Omental fat pad (tissue), 4 donors: Measurements from ENCODE around the gene TET2. TPM values are rescaled to one million over a fixed set of nuclear protein-coding genes. Genes with fewer than 3 reads are reported as not detected.

Source experiments
- ATAC-seq: fragments of 150-250 bp; one replicate; pipeline ENCODE4 v1.9.1; 2016; ENCODE audit warnings: mild to moderate bottlenecking, moderate library complexity; ENCODE audit not compliant: low FRiP score
- DNase-seq: peaks from one replicate; pipeline ENCODE4 v3.0.0-alpha.2; 2019; ENCODE audit warnings: low spot score
- total RNA-seq, 4 donors: library from RNA; depleted of rRNA; stranded (reverse); fragments of >200 nt; gene quantifications; one replicate each; pipeline ENCODE4 v1.1.0, GENCODE V29; 2016
- TF ChIP-seq, protein P1 (sequence below), 3 donors: fragments of 450-650 bp; IDR thresholded peaks; one replicate each; pipeline ENCODE4 v1.5.1; 2016 to 2017; ENCODE audit warnings: antibody characterized with exemption in 3 of 3, mild to moderate bottlenecking in 3 of 3, moderate library complexity in 2 of 3

Gene TET2
- total RNA-seq, 4 donors from 2014 or later = 17.7 to 36.7 (median 22.1) TPM

DNA sequence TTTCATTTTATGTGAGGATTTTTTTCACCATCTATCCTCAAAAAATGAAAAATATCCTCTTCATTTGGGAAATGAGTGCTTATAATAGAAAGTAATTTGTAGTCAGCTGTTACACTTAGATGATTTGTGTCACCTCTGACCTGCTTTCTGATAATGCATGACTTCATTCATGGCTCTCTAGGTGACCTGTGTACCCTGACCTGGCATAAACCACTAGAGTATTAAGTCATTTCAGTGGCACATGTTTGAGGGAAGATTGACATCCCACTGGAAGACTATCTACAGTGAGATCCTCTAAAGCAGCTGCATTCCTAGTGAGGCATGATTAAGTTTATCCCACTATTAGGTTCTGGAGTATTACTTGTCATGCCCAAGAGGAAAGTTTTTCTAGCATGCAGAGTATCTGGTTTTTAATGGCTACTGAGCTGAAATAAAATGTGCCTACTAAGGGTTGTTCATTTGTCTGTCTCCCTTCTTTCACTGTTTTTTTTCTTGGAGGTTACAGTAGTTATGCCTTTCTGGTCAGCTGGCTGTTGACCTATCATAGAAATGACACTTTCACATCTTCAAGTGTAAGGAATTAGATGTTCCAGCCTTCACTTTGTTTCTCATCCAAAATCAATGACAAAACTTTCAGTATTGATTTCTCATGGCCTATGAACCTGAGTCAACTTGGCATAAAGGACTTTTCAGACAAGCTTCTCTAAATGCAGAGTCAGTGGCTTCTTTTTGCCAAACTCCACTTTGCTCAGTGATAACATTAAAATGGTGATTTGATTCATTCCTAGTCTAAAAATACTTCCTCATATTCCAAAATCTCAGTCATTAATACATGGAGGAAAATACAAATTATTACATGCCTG, 33.1 kb downstream of the TET2 start:
- DNase-seq = no peak
- TF ChIP-seq, protein P1, sequence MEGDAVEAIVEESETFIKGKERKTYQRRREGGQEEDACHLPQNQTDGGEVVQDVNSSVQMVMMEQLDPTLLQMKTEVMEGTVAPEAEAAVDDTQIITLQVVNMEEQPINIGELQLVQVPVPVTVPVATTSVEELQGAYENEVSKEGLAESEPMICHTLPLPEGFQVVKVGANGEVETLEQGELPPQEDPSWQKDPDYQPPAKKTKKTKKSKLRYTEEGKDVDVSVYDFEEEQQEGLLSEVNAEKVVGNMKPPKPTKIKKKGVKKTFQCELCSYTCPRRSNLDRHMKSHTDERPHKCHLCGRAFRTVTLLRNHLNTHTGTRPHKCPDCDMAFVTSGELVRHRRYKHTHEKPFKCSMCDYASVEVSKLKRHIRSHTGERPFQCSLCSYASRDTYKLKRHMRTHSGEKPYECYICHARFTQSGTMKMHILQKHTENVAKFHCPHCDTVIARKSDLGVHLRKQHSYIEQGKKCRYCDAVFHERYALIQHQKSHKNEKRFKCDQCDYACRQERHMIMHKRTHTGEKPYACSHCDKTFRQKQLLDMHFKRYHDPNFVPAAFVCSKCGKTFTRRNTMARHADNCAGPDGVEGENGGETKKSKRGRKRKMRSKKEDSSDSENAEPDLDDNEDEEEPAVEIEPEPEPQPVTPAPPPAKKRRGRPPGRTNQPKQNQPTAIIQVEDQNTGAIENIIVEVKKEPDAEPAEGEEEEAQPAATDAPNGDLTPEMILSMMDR (IDR thresholded peaks at IDR 0.05) = no peak
- ATAC-seq = no peak

DNA sequence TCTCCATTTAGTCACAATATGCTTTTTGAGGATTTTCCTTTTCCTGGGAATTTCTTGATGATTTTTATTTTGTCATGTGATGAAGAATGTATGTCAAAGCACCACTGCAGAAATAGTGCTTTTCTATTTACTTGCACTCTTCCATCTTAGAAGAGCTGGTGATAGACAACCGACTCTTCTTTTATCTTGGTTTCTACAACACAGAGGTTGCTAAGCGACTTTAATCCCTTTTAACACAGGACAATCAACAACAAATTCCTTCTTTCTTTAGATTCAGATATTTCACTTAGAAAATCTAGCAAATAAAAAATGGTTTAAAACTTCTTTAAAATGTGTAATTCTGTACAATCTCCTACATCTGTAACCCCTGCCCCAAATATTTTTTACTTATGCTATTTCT, 34.6 kb downstream of the TET2 start:
- TF ChIP-seq, protein P1 (IDR thresholded peaks at IDR 0.05) = no peak
- no peak for ATAC-seq
- no peak for DNase-seq

DNA sequence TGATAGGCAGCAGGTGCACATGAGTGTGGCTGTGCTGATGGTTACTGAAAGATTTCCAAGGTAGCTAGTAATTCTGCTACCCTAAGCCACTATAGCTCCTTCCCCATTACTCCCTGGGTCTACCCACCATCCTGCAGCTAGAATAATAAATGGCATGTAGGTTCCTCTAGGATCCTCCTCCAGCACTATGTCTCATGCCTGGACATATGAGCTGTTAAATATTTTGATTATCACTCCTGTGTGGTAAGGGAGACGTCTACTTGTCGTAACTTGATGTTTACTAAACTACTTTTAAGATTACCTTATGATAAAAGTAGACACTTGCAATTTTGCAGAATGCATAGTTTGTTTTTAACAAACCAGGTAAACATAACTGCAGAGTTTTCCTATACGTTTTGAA, 35.5 kb downstream of the TET2 start:
- TF ChIP-seq, protein P1 (IDR thresholded peaks at IDR 0.05) = no peak
- DNase-seq (no peak), ATAC-seq (no peak)

DNA sequence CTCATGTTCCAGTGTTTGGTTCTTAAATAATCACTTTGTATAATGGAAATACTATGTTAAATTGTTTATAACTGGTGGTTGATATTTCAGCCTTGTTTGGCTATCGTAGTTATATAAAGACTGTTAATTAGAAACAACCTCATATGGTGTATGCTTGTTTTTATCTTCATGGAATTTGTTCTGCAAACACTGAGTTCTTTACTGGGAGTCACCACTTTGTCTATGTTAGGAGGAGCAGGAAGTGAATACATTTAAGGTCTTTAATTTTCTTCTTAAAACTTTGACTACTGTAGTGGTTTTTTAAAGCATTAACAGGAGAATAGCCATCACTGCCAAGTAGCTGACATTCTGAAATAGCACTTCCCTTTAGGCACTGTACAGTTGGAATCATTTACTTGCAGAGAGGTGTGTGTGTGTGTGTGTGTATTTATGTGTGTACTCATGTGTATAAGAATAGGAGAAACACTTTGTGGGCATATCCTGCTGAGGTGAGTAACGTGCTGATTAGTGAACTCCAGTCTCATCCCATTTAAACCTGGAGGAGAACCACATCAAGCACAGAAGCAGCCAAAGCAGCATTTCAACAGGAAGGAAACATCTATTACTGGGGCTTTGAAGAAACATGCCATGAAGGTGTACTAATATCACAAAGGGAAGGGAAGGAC, 37.8 kb downstream of the TET2 start:
- ATAC-seq = no peak
- TF ChIP-seq, protein P1 (IDR thresholded peaks at IDR 0.05) = no peak
- DNase-seq = no peak

DNA sequence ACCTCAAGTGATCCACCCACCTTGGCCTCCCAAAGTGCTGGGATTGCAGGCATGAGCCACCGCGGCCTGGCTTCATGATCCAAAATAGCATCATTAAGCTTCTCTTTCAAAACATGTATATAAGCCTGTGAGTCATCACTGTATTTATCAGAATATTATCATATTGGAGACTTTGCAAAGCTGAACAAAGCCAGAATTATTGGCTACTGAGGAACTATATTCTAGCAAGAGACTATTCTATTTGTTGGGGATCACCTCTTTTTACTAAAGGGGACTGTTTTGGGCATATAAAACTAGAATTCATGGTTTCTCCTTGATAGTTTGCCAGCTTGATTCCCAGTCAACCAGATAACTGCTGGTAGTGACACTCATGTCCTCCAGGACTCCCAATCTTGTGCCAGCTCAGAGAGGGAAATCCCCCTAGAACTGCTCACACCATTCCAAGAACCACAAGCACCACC, 40.1 kb downstream of the TET2 start:
- no peak for DNase-seq
- TF ChIP-seq, protein P1 (IDR thresholded peaks at IDR 0.05) = no peak
- peak; percentile 66 for ATAC-seq

DNA sequence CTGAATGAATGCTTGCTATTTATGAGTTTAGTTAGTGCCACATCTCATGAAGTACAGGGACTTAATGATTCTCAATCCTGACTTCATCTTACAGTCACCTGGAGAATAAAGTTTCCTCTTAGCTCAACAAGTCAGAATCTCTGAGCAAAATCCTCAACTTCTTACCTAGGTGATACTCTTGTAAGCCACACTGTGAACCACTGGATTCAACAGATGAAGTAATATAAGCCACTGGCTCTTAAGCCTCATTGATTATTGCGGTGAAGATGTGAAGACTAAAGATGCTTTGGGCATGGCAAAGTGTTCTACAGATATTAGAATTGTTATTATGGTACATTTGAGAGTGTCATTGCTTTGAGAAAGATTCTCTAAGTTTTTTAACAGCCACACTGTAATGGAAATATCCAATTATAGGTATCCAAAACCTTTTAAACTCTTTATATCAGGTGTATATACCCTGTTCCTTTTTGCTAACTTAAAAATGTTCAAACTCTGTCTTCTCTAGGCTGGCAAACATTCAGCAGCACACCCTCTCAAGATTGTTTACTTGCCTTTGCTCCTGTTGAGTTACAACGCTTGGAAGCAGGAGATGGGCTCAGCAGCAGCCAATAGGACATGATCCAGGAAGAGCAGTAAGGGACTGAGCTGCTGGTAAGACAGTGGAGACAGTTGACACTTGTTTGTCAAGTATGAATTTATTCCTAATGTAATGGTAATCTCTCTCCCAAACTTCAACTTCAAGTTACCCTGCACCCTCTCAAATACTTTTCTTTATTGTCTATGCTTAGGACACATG, 43.4 kb downstream of the TET2 start:
- DNase-seq (no peak), ATAC-seq (no peak)
- TF ChIP-seq, protein P1 (IDR thresholded peaks at IDR 0.05) = no peak
